Stimulated activated CD8-positive, alpha-beta memory T cell treated with anti-CD3 and anti-CD28 coated beads, Interleukin-15, amount 100 ng/mL, for 24 hours (primary cell): Measurements from ENCODE around the gene FGF4.

Experiments
- DNase-seq: peaks from one replicate; pipeline ENCODE4 v3.0.0-alpha.2; 2020; ENCODE audit warnings: low read depth

FGF4 gene

GRCh38 chr11:69807106-69807815, 32.1 kb upstream of the FGF4 start:
- no peak for DNase-seq

- no peak for DNase-seq
These were observed 29.8 kb upstream of the FGF4 start for GRCh38 chr11:69804769-69805508.

- no peak for DNase-seq
These were observed 28.6 kb upstream of the FGF4 start for GRCh38 chr11:69803604-69804218.

GRCh38 chr11:69803022-69803421, 27.9 kb upstream of the FGF4 start:
- no peak for DNase-seq

- DNase-seq: no peak
These were observed 27.4 kb upstream of the FGF4 start for GRCh38 chr11:69802590-69802989.

GRCh38 chr11:69801513-69802335, 26.6 kb upstream of the FGF4 start:
- peak; percentile 7 for DNase-seq

GRCh38 chr11:69800278-69800677, 25.1 kb upstream of the FGF4 start:
- no peak for DNase-seq

GRCh38 chr11:69799582-69799981, 24.4 kb upstream of the FGF4 start:
- no peak for DNase-seq

GRCh38 chr11:69799097-69799496, 24.0 kb upstream of the FGF4 start:
- DNase-seq: no peak

GRCh38 chr11:69797737-69798528, 22.8 kb upstream of the FGF4 start:
- DNase-seq: no peak

GRCh38 chr11:69797156-69797555, 22.0 kb upstream of the FGF4 start:
- DNase-seq: no peak

GRCh38 chr11:69796063-69796462, 20.9 kb upstream of the FGF4 start:
- DNase-seq: no peak

- no peak for DNase-seq
These were observed 16.4 kb upstream of the FGF4 start for GRCh38 chr11:69791276-69792180.

GRCh38 chr11:69788956-69789355, 13.8 kb upstream of the FGF4 start:
- DNase-seq: no peak

GRCh38 chr11:69787906-69788305, 12.8 kb upstream of the FGF4 start:
- DNase-seq: no peak

GRCh38 chr11:69787457-69787856, 12.3 kb upstream of the FGF4 start:
- no peak for DNase-seq

GRCh38 chr11:69781241-69781640, 6.1 kb upstream of the FGF4 start:
- DNase-seq: no peak

GRCh38 chr11:69778373-69778772, 3.2 kb upstream of the FGF4 start:
- no peak for DNase-seq

- DNase-seq: no peak
These were observed 583 bp downstream of the FGF4 start for GRCh38 chr11:69774354-69775162.
